ENCODE measurements around the gene CCDC187. TPM values are rescaled to one million over a fixed set of nuclear protein-coding genes. Genes with fewer than 3 reads are reported as not detected.

CCDC187 gene
- total RNA-seq, 2 donors from 2014 or later = 1.3 to 2.3 TPM

GRCh38 chr9:136212345-136212950, 91.4 kb downstream of the CCDC187 start:
- Histone ChIP-seq H3K36me3 (replicated peaks in 1 of 2; ENCODE audit: insufficient read depth in 1 of 2, low read depth in 2 of 2) (peaks cover 0 to 8% of the 10 kb centered on the region in 2 donors), H3K4me1 (no peaks in the 10 kb centered on the region), H3K4me3 (no peak overlapping the region), H3K27ac (no peak overlapping the region), H3K9me3 (peaks cover 0 to 6% (median 0%) of the 10 kb centered on the region in 3 donors), H3K27me3 (no peaks in the 10 kb centered on the region)
- DNase-seq (no peak), ATAC-seq (no peak)
- 95 to 96% methylated on average over 19 to 28 of the region's 28 CpGs for WGBS, 2 donors
- intact Hi-C loops (cut with DNase I) = no loop called here
- no peak for TF ChIP-seq CTCF (IDR thresholded peaks at IDR 0.05)
- TF ChIP-seq POLR2A (IDR thresholded peaks at IDR 0.05) = no peak

GRCh38 chr9:136211441-136212344, 92.2 kb downstream of the CCDC187 start:
- intact Hi-C loops (cut with DNase I) = no loop called here
- Histone ChIP-seq H3K4me3 (no peak overlapping the region), H3K27me3 (no peaks in the 10 kb centered on the region), H3K4me1 (no peaks in the 10 kb centered on the region), H3K9me3 (peaks cover 0 to 6% (median 0%) of the 10 kb centered on the region in 3 donors), H3K36me3 (replicated peaks in 1 of 2; ENCODE audit: insufficient read depth in 1 of 2, low read depth in 2 of 2) (peaks cover 0 to 8% of the 10 kb centered on the region in 2 donors), H3K27ac (no peak overlapping the region)
- TF ChIP-seq CTCF (IDR thresholded peaks at IDR 0.05) (no peak), POLR2A (IDR thresholded peaks at IDR 0.05) (no peak)
- ATAC-seq = no peak
- WGBS, 2 donors = 90 to 93% methylated on average over 22 to 35 of the region's 35 CpGs
- no peak for DNase-seq

GRCh38 chr9:136211006-136211405, 92.9 kb downstream of the CCDC187 start:
- intact Hi-C loops (cut with DNase I) = no loop called here
- no peak overlapping the region for H3K4me3 ChIP-seq
- H3K36me3 ChIP-seq (replicated peaks in 1 of 2; ENCODE audit: insufficient read depth in 1 of 2, low read depth in 2 of 2) = peaks cover 0 to 5% of the 10 kb centered on the region in 2 donors
- H3K9me3 ChIP-seq = peaks cover 0 to 6% (median 0%) of the 10 kb centered on the region in 3 donors
- no peaks in the 10 kb centered on the region for H3K4me1 ChIP-seq
- no peak overlapping the region for H3K27ac ChIP-seq
- DNase-seq (no peak), ATAC-seq (no peak)
- 87 to 90% methylated on average over 14 to 15 of the region's 15 CpGs for WGBS, 2 donors
- H3K27me3 ChIP-seq = no peaks in the 10 kb centered on the region
- no peak for TF ChIP-seq CTCF (IDR thresholded peaks at IDR 0.05)
- no peak for TF ChIP-seq POLR2A (IDR thresholded peaks at IDR 0.05)

GRCh38 chr9:136210276-136210675, 93.6 kb downstream of the CCDC187 start:
- no peak overlapping the region for H3K27ac ChIP-seq
- DNase-seq (no peak), ATAC-seq (no peak)
- H3K36me3 ChIP-seq (replicated peaks in 1 of 2; ENCODE audit: insufficient read depth in 1 of 2, low read depth in 2 of 2) = peaks cover 0 to 5% of the 10 kb centered on the region in 2 donors
- H3K27me3 ChIP-seq = no peaks in the 10 kb centered on the region
- no peak overlapping the region for H3K4me3 ChIP-seq
- H3K9me3 ChIP-seq = peaks cover 0 to 6% (median 0%) of the 10 kb centered on the region in 3 donors
- 90 to 97% methylated on average over 12 to 16 of the region's 16 CpGs for WGBS, 2 donors
- no peak for TF ChIP-seq CTCF (IDR thresholded peaks at IDR 0.05)
- intact Hi-C loops (cut with DNase I) = no loop called here
- H3K4me1 ChIP-seq = no peaks in the 10 kb centered on the region

Measured in body of pancreas (tissue), 4 donors.